Measurements from ENCODE around the gene SEMA6B. TPM values are rescaled to one million over a fixed set of nuclear protein-coding genes. Genes with fewer than 3 reads are reported as not detected.

The SEMA6B gene
- total and polyA plus RNA-seq, 7 donors = 2.3 to 11.7 (median 7.1) TPM

DNA sequence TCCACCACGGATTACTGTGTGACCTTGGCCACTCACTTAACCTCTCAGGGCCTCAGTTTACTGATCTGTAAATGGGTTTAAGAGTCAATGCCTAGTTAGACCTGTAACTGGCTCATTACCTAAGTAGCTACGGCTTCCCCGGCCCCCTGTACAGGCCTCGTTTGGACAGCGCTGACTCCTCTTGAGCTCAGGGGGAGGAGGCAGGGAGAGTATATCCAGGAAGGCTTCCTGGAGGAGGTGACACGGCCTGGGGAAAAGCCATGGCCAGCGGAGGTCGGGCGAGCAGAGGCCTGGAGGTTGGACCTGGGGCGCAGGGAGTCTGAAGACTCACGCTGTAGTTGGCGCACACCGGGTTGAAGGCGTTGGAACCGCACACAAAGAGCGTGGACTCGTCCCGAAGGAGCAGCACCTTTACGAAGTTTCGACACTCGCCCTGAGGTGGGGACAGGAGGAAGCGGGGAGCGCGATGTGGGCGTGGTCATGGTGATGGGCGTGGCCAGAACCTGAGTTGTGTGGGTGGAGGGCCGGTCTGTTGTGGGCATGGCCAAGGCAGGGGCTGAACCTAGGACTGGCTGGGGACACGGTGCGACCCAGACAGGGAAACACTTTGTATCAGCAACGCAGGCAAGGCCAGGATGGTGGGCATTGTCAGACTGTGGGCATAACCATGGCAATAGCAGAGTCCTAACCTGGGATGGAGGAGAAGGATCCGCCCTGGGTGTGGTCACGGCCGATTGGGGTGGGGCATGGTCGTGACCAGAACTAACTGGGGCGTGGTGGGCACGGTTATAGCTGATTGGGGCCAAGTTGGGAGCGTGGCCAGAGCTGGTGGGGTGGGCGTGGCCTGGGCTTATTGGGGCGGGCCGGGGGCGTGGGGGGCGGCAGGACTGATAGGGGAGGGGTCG is 3.6 kb downstream of the SEMA6B start:
- intact Hi-C loops (cut with DNase I) = loop anchor here in 1 of 2 donors (5.0 kb wide), 1 partner anchor 81 kb away; the partner anchor contains the start of gene TNFAIP8L1
- DNase-seq (no peak), ATAC-seq (peak in 1 of 4 donors; percentile 4)
- WGBS, 3 donors = 80 to 84% (median 83%) methylated on average over 43 of the region's 43 CpGs
- Histone ChIP-seq H3K27me3 (ENCODE audit: insufficient read depth in 3 of 3, low read length in 2 of 3) (no peaks in the 10 kb centered on the region), H3K36me3 (ENCODE audit: insufficient read depth in 1 of 2, low read depth in 1 of 2) (no peaks in the 10 kb centered on the region), H3K27ac (no peak overlapping the region), H3K4me1 (peaks cover 4% of the 10 kb centered on the region), H3K9me3 (no peaks in the 10 kb centered on the region), H3K4me3 (no peak overlapping the region)
- TF ChIP-seq, protein P1, sequence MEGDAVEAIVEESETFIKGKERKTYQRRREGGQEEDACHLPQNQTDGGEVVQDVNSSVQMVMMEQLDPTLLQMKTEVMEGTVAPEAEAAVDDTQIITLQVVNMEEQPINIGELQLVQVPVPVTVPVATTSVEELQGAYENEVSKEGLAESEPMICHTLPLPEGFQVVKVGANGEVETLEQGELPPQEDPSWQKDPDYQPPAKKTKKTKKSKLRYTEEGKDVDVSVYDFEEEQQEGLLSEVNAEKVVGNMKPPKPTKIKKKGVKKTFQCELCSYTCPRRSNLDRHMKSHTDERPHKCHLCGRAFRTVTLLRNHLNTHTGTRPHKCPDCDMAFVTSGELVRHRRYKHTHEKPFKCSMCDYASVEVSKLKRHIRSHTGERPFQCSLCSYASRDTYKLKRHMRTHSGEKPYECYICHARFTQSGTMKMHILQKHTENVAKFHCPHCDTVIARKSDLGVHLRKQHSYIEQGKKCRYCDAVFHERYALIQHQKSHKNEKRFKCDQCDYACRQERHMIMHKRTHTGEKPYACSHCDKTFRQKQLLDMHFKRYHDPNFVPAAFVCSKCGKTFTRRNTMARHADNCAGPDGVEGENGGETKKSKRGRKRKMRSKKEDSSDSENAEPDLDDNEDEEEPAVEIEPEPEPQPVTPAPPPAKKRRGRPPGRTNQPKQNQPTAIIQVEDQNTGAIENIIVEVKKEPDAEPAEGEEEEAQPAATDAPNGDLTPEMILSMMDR (IDR thresholded peaks at IDR 0.05) = no peak

GRCh38 chr19:4554717-4555116 is 4.8 kb downstream of the SEMA6B start:
- no peaks in the 10 kb centered on the region for H3K36me3 ChIP-seq (ENCODE audit: insufficient read depth in 1 of 2, low read depth in 1 of 2)
- TF ChIP-seq, protein P1 (IDR thresholded peaks at IDR 0.05) = no peak

GRCh38 chr19:4553775-4554174 is 5.7 kb downstream of the SEMA6B start:
- Histone ChIP-seq H3K4me3 (no peak overlapping the region), H3K36me3 (ENCODE audit: insufficient read depth in 1 of 2, low read depth in 1 of 2) (peaks cover 0 to 3% of the 10 kb centered on the region in 2 donors), H3K4me1 (peaks cover 4% of the 10 kb centered on the region), H3K27me3 (ENCODE audit: insufficient read depth in 3 of 3, low read length in 2 of 3) (no peaks in the 10 kb centered on the region), H3K9me3 (no peaks in the 10 kb centered on the region), H3K27ac (no peak overlapping the region)
- intact Hi-C loops (cut with DNase I) = no loop called here
- TF ChIP-seq, protein P1 (IDR thresholded peaks at IDR 0.05) = no peak
- DNase-seq (no peak), ATAC-seq (no peak)
- whole genome bisulfite sequencing, 3 donors = 55 to 95% (median 79%) methylated on average over 3 of the region's 3 CpGs

More at GRCh38 chr19:4554717-4555116, 4.8 kb downstream of the SEMA6B start:
- Histone ChIP-seq H3K4me1 (peaks cover 4% of the 10 kb centered on the region), H3K27ac (no peak overlapping the region), H3K9me3 (no peaks in the 10 kb centered on the region), H3K27me3 (ENCODE audit: insufficient read depth in 3 of 3, low read length in 2 of 3) (no peaks in the 10 kb centered on the region), H3K4me3 (no peak overlapping the region)
- ATAC-seq (no peak), DNase-seq (no peak)
- intact Hi-C loops (cut with DNase I) = loop anchor here in 1 of 2 donors (5.0 kb wide), 1 partner anchor 83 kb away; the partner anchor contains the start of gene TNFAIP8L1
- WGBS, 3 donors = 66 to 71% (median 70%) methylated on average over 7 of the region's 7 CpGs

DNA sequence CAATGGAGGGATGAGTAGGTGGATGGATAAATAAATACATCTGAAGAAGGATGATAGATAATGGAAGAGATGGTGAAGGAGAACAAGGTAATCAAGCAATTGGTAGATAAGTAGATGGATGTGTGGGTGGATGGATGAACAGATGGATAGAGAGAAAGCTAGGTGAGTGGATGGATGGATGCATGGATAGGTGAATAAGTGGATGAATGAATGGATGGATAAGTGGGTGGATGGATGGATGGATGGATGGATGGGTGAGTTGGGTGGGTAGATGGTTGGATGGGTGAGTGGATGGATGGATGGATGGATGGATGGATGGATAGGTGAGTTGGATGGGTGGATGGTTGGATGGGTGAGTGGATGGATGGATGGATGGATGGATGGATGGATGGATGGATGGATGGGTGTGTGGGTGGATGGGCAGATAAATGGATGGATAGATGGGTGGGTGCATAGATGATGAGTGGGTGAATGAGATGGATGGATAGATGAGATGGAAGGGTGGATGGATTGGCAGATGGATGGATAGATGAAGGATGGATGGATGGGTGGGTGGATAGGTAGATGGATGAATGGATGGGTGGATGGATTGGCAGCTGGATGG is 6.3 kb downstream of the SEMA6B start:
- Histone ChIP-seq H3K4me3 (no peak overlapping the region), H3K27ac (no peak overlapping the region), H3K9me3 (no peaks in the 10 kb centered on the region), H3K27me3 (ENCODE audit: insufficient read depth in 3 of 3, low read length in 2 of 3) (no peaks in the 10 kb centered on the region), H3K36me3 (ENCODE audit: insufficient read depth in 1 of 2, low read depth in 1 of 2) (peaks cover 0 to 4% of the 10 kb centered on the region in 2 donors), H3K4me1 (peaks cover 1% of the 10 kb centered on the region)
- ATAC-seq = no peak
- no peak for DNase-seq
- intact Hi-C loops (cut with DNase I) = no loop called here
- TF ChIP-seq, protein P1 (IDR thresholded peaks at IDR 0.05) = no peak

Data from psoas muscle (tissue), 8 donors.